Endothelial cell of umbilical vein (primary cell): ENCODE results near the gene CLCA4.

ENCODE experiments used
- CTCF ChIP-seq, 2 donors: IDR thresholded peaks; 1 replicate in 1 of 2; 2 replicates in 1 of 2; pipeline ENCODE4 v1.5.1; 2011; ENCODE audit warnings: low read length in 2 of 2, mild to moderate bottlenecking in 2 of 2, moderate library complexity in 2 of 2, control low read depth in 1 of 2, inconsistent platforms in 1 of 2, low read depth in 1 of 2; ENCODE audit not compliant: insufficient read depth in 1 of 2; ENCODE audit errors: extremely low read depth in 1 of 2
- EZH2 ChIP-seq: IDR thresholded peaks from 2 replicates; pipeline ENCODE4 v1.6.1; 2012; ENCODE audit warnings: borderline replicate concordance, low read depth, mild to moderate bottlenecking, moderate library complexity, low read length, inconsistent platforms; ENCODE audit not compliant: severe bottlenecking
- POLR2A ChIP-seq: IDR thresholded peaks from 2 replicates; pipeline ENCODE4 v1.6.1; 2012; ENCODE audit warnings: low read depth, mild to moderate bottlenecking, control low read depth, low read length

GRCh38 chr1:86504895-86505563 lies 41.8 kb upstream of the CLCA4 start:
- TF ChIP-seq CTCF (IDR thresholded peaks at IDR 0.05; ENCODE audit: extremely low read depth in 1 of 2, insufficient read depth in 1 of 2, low read depth in 1 of 2, low read length in 2 of 2) (no peak), POLR2A (no peak), EZH2 (no peak)
